ENCODE data around the gene LIG1. TPM values are rescaled to one million over a fixed set of nuclear protein-coding genes. Genes with fewer than 3 reads are reported as not detected.
A peak's percentile ranks its signal among the peaks of the same experiment; 100 is the strongest.

Gene LIG1
- total and polyA plus RNA-seq, 9 of the 15 experiments (the other 6 are each of a cell fraction or from before 2014, with no cell fraction given): 9.6 to 114 (median 71.1) TPM

DNA sequence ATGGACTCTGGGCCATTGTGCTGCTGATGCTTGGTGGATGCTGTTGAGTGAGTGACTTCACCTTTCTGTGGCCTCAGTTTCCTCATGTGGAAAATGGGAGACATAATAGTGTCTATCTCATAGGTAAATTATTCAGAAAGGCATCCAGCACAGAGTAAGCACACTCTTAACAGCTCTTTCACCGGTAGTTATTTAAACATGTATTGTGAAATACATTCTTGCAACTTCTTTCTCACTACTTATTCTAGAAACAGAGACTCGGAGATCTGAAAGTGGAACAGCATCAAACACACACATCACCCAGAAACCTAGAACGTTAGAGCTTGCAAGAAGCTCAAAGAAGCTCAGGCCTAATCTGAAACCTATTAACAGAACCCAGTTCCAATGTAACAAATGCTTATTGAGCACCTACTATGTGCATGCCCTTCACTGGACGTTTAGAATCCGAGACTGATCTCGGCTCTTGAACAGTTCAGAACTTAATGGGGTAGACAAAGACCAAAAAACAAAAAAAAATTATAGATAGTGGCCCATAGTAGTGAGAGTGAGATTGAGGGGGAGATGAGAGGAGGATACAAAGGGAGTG is 4.4 kb upstream of the LIG1 start:
- ChIA-PET POLR2A (interaction anchor here (0.6 to 0.8 kb wide), 2 partner anchors 21 to 29 kb away, joined by 3 read pairs; no protein-coding TSS in a partner anchor), CTCF (ENCODE audit: low intra/inter-chr PET ratio) (no interaction called here)
- TF ChIP-seq CEBPG (CRISPR knock-in tag; IDR thresholded peaks at IDR 0.05) (no peak), CEBPG (tag; conservative IDR thresholded peaks at IDR 0.05 in 1 of 2, IDR thresholded peaks at IDR 0.05 in 1 of 2) (peak; percentile 25 to 46; a peak in 3 of 4 replicates), ZFP1 (CRISPR knock-in tag; IDR thresholded peaks at IDR 0.05) (no peak), RBM25 (IDR thresholded peaks at IDR 0.05; ENCODE audit: low read depth, low read length, severe bottlenecking) (peak; percentile 2), CEBPB (tag; IDR thresholded peaks at IDR 0.05) (peak; percentile 70), ZKSCAN1 (IDR thresholded peaks at IDR 0.05; ENCODE audit: low read depth, low read length) (peak; percentile 92)
- no peak overlapping the region for H2AFZ ChIP-seq (ENCODE audit: low read depth, low read length)
- no peaks in the 10 kb centered on the region for H3K27me3 ChIP-seq (ENCODE audit: control insufficient read depth in 2 of 2, insufficient read depth in 2 of 2, low read length in 2 of 2)
- DNase-seq (ENCODE audit: extremely low read depth in 1 of 4, low spot score in 3 of 4) (no peak), ATAC-seq (no peak), FAIRE-seq (no peak)
- no peaks in the 10 kb centered on the region for H3K9me1 ChIP-seq (ENCODE audit: control insufficient read depth, insufficient read depth, low read length)
- H3K36me3 ChIP-seq (ENCODE audit: control insufficient read depth, insufficient read depth, low read length): peaks cover 6% of the 10 kb centered on the region; the same call in 2 of the 3 replicates
- intact Hi-C loops (cut with micrococcal nuclease): no loop called here
- H3K9me3 ChIP-seq (replicated peaks; ENCODE audit: control insufficient read depth, insufficient read depth, low read depth, low read length): no peaks in the 10 kb centered on the region
- no peak overlapping the region for H3K4me2 ChIP-seq (ENCODE audit: insufficient read depth, low read length)
- H3K4me3 ChIP-seq: no peak overlapping the region
- H4K20me1 ChIP-seq (replicated peaks; ENCODE audit: control insufficient read depth, insufficient read depth, low read length): no peaks in the 10 kb centered on the region
- no TSS peak for BruUV-seq (replicated peaks)
- 50% methylated on average over 6 of the region's 6 CpGs for WGBS (ENCODE audit: insufficient coverage, low coverage, missing lambda C conversion rate)
- H3K9ac ChIP-seq (ENCODE audit: insufficient read depth in 1 of 2, low read depth in 2 of 2, low read length in 2 of 2): no peak overlapping the region
- H3K79me2 ChIP-seq (ENCODE audit: control insufficient read depth, insufficient read depth, low read length): peaks cover 9% of the 10 kb centered on the region; the same call in 2 of the 3 replicates
- no peak overlapping the region for H3K27ac ChIP-seq (ENCODE audit: extremely low read depth, low read depth, low read length)
- peaks cover 4 to 22% of the 10 kb centered on the region in 2 experiments; a peak in 3 of 5 replicates for H3K4me1 ChIP-seq (replicated peaks in 1 of 2; ENCODE audit: control insufficient read depth in 2 of 2, insufficient read depth in 2 of 2, low read length in 2 of 2)
- in situ Hi-C loops (cut with MboI): no loop called here

All from K562 (cell line).